Calu3 (cell line): Measurements from ENCODE around the gene EGLN1. TPM values are rescaled to one million over a fixed set of nuclear protein-coding genes. Genes with fewer than 3 reads are reported as not detected.
A peak's percentile ranks its signal among the peaks of the same experiment; 100 is the strongest.

Experiments
- BruUV-seq: library from RNA; stranded (reverse); fragments of 400-500 nt; replicated peaks from 2 replicates; lab custom pipeline; 2021; lab: Mats Ljungman, UMichigan
- CTCF ChIA-PET: fragments of 300-600 bp; sonication (Branson Sonifier 250); formaldehyde crosslinking; loops from one replicate; lab custom pipeline; 2022; ENCODE audit warnings: antibody characterized with exemption; lab: Charles Lee
- DNase-seq: peaks from one replicate; pipeline ENCODE4 v3.0.0; 2022
- H3K27ac Mint-ChIP-seq: one replicate; pipeline ENCODE4 v1.8.0; 2022; ENCODE audit warnings: mixed read lengths; ENCODE audit not compliant: unreplicated experiment
- H3K27me3 Mint-ChIP-seq: one replicate; pipeline ENCODE4 v1.8.0; 2022; ENCODE audit warnings: mixed read lengths; ENCODE audit not compliant: unreplicated experiment
- H3K36me3 Mint-ChIP-seq: one replicate; pipeline ENCODE4 v1.8.0; 2022; ENCODE audit warnings: mild to moderate bottlenecking, moderate library complexity, mixed read lengths; ENCODE audit not compliant: insufficient read depth, unreplicated experiment
- H3K4me1 Mint-ChIP-seq: one replicate; pipeline ENCODE4 v1.8.0; 2022; ENCODE audit warnings: mild to moderate bottlenecking, low read depth, mixed read lengths; ENCODE audit not compliant: unreplicated experiment
- H3K4me3 Mint-ChIP-seq: one replicate; pipeline ENCODE4 v1.8.0; 2022; ENCODE audit warnings: mild to moderate bottlenecking, low read depth, moderate library complexity, mixed read lengths; ENCODE audit not compliant: unreplicated experiment
- H3K9me3 Mint-ChIP-seq: one replicate; pipeline ENCODE4 v1.8.0; 2022; ENCODE audit warnings: low read depth, mixed read lengths; ENCODE audit not compliant: unreplicated experiment
- intact Hi-C: fragments of 100-400 bp; cut with micrococcal nuclease; formaldehyde crosslinking; loops from one replicate; pipeline ENCODE4 v1.10.0; 2022; ENCODE audit not compliant: unreplicated experiment
- total RNA-seq: library from RNA; stranded (reverse); gene quantifications from 2 replicates; pipeline ENCODE4 v1.2.3, GENCODE V29; 2022
- TF ChIP-seq, protein P1 (sequence below): fragments of 200-600 bp; IDR thresholded peaks from one replicate; pipeline ENCODE4 v1.8.0; 2022; ENCODE audit warnings: antibody characterized with exemption; ENCODE audit not compliant: unreplicated experiment

Gene EGLN1
- total RNA-seq, 1 experiment from 2014 or later, result 34.9 TPM

DNA sequence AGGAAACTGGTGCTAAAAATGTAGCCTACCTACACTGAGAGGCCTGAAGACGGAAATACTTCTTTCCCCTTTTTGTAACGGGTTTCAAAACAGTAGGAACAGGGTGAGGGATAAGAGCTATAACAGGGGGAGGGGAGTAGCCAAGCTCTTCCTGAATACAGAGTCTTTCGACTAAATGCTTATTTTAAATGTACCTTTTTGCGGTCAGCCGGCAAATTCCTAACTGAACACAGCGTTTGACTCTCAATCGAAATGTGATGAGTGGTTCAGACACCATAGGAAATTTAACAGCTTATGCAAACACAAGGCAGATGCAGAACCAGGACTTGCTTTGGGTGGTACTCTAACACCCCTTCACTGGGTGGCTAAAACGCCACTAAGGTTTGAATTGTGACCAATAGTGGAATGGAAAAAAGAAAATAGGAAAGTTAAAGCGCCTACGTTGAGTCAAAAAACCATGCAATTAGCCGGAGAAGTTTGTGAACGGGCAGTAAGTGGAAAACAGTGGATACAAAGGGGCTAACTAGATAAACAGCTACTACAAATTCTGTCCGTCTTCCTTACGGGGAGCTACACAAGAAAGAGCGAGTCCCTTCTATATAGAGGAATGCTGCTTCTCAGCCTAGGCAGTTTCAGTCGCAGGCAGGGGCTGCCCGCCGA is 1.7 kb downstream of the EGLN1 start:
- no peaks in the 10 kb centered on the region for H3K9me3 Mint-ChIP-seq
- peak overlapping the region; percentile 78 for H3K4me3 Mint-ChIP-seq
- H3K27ac Mint-ChIP-seq, result peak overlapping the region; percentile 64
- peaks cover 52% of the 10 kb centered on the region for H3K36me3 Mint-ChIP-seq
- BruUV-seq, result TSS peak; percentile 32
- peaks cover 25% of the 10 kb centered on the region for H3K4me1 Mint-ChIP-seq
- CTCF ChIA-PET, result interaction anchor here (0.7 to 1.4 kb wide), 4 partner anchors 9 to 111 kb away, joined by 3 read pairs; no protein-coding TSS in a partner anchor
- H3K27me3 Mint-ChIP-seq, result no peaks in the 10 kb centered on the region
- TF ChIP-seq, protein P1, sequence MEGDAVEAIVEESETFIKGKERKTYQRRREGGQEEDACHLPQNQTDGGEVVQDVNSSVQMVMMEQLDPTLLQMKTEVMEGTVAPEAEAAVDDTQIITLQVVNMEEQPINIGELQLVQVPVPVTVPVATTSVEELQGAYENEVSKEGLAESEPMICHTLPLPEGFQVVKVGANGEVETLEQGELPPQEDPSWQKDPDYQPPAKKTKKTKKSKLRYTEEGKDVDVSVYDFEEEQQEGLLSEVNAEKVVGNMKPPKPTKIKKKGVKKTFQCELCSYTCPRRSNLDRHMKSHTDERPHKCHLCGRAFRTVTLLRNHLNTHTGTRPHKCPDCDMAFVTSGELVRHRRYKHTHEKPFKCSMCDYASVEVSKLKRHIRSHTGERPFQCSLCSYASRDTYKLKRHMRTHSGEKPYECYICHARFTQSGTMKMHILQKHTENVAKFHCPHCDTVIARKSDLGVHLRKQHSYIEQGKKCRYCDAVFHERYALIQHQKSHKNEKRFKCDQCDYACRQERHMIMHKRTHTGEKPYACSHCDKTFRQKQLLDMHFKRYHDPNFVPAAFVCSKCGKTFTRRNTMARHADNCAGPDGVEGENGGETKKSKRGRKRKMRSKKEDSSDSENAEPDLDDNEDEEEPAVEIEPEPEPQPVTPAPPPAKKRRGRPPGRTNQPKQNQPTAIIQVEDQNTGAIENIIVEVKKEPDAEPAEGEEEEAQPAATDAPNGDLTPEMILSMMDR, result no peak
- intact Hi-C loops, result loop anchor here (1.0 kb wide), 1 partner anchor 62 kb away; no protein-coding TSS in a partner anchor
- DNase-seq, result no peak

DNA sequence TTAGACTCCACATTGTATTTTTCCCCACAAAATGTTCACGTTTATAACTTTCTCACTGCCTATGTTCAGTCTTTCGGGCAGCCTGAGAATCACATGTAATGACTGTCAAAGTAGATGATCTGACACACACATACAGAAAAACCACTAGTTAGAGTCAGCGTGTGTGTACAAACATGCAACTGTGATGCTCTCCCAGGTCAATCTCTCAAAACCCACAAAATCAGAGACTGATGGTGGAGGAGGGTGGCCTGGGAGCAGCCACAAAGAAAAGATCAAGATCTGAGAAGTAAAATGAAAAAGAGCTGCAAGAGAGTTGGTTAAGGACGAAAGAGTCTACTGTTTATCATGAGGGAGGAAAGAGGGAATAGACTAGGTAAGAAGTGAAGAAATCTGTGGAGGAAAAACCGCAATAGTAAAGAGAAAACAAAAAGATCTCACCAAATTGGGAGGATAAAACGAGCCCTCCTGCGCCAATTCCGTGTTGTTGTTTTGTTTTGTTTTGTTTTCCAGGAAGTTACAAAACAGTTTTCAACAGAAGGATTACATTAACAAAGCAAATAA is 2.3 kb downstream of the EGLN1 start:
- H3K9me3 Mint-ChIP-seq, result no peaks in the 10 kb centered on the region
- TF ChIP-seq, protein P1, result no peak
- H3K4me1 Mint-ChIP-seq, result peaks cover 25% of the 10 kb centered on the region
- intact Hi-C loops, result loop anchor here (1.0 to 5.0 kb wide), 3 partner anchors 25 to 172 kb away; no protein-coding TSS in a partner anchor
- no TSS peak for BruUV-seq
- CTCF ChIA-PET, result interaction anchor here (1.1 to 1.4 kb wide), 2 partner anchors 45 to 111 kb away, joined by 3 read pairs; no protein-coding TSS in a partner anchor
- H3K4me3 Mint-ChIP-seq, result peak overlapping the region; percentile 78
- no peak for DNase-seq
- H3K36me3 Mint-ChIP-seq, result peaks cover 52% of the 10 kb centered on the region
- peak overlapping the region; percentile 64 for H3K27ac Mint-ChIP-seq
- no peaks in the 10 kb centered on the region for H3K27me3 Mint-ChIP-seq

DNA sequence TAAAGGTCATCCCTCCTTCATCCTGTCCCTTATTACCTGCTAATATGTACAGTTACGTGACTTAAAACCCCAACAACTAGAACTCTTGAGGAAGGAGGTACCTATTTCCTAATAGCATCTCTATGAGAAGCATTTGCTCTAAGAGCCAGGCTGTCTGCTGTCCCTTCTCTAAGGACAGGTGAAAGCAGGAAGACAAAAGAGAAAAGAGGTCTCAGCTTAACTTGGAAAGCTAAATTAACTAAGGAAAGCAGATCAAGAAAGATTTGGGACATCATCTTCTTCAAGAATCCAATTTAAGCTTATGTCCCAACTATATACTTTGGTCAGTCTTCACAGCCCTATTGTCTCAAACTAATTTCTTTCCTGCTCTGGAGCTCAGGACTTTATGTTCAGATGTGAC is 2.9 kb downstream of the EGLN1 start:
- TF ChIP-seq, protein P1, result no peak
- CTCF ChIA-PET, result no interaction called here
- peak overlapping the region; percentile 73 for H3K27ac Mint-ChIP-seq
- no peaks in the 10 kb centered on the region for H3K9me3 Mint-ChIP-seq
- peaks cover 31% of the 10 kb centered on the region for H3K4me1 Mint-ChIP-seq
- peaks cover 52% of the 10 kb centered on the region for H3K36me3 Mint-ChIP-seq
- intact Hi-C loops, result loop anchor here (2.0 to 5.0 kb wide), 2 partner anchors 24 to 173 kb away; no protein-coding TSS in a partner anchor
- H3K4me3 Mint-ChIP-seq, result peak overlapping the region; percentile 78
- no TSS peak for BruUV-seq
- no peaks in the 10 kb centered on the region for H3K27me3 Mint-ChIP-seq
- no peak for DNase-seq

DNA sequence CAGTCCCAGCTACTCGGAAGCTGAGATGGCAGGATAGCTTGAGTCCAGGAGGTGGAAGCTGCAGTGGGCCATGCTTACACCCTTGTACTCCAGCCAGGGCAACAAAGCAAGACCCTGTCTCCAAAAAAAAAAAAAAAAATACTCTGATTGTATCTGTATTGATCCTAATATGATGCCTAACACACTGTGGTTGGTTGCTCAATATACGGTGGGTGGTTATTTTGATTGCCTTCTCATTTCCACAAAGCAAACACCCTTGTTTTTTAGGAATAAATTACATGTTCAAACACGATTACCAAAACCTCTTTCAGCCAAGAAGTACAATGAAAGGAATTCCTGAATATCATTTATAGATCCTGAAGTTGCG is 3.4 kb downstream of the EGLN1 start:
- Mint-ChIP-seq H3K36me3 (peaks cover 52% of the 10 kb centered on the region), H3K4me3 (peak overlapping the region; percentile 78), H3K4me1 (peaks cover 31% of the 10 kb centered on the region), H3K9me3 (no peaks in the 10 kb centered on the region), H3K27ac (peak overlapping the region; percentile 73), H3K27me3 (no peaks in the 10 kb centered on the region)
- intact Hi-C loops, result loop anchor here (1.0 to 5.0 kb wide), 3 partner anchors 9 to 174 kb away; no protein-coding TSS in a partner anchor
- no peak for DNase-seq
- TF ChIP-seq, protein P1, result no peak
- BruUV-seq, result no TSS peak
- CTCF ChIA-PET, result interaction anchor here (0.7 kb wide), 1 partner anchor 449 kb away, joined by 3 read pairs; no protein-coding TSS in a partner anchor
